ENCODE results near the gene BRME1.

BRME1 gene

GRCh38 chr19:13892870-13893269, 13.0 kb downstream of the BRME1 start:
- no peak for DNase-seq (ENCODE audit: insufficient read length, low spot score)
- no peak for FAIRE-seq

GRCh38 chr19:13890136-13890535, 15.8 kb downstream of the BRME1 start:
- DNase-seq (ENCODE audit: insufficient read length, low spot score) = no peak
- FAIRE-seq = no peak

GRCh38 chr19:13888281-13888680, 17.6 kb downstream of the BRME1 start:
- FAIRE-seq = no peak

GRCh38 chr19:13887517-13887916, 18.4 kb downstream of the BRME1 start:
- no peak for DNase-seq (ENCODE audit: insufficient read length, low spot score)
- no peak for FAIRE-seq

More at GRCh38 chr19:13888281-13888680, 17.6 kb downstream of the BRME1 start:
- DNase-seq (ENCODE audit: insufficient read length, low spot score) = no peak

- no peak for DNase-seq (ENCODE audit: insufficient read length, low spot score)
- FAIRE-seq = no peak
These were observed 18.9 kb downstream of the BRME1 start for GRCh38 chr19:13887018-13887436.

GRCh38 chr19:13885826-13886365, 20.0 kb downstream of the BRME1 start:
- FAIRE-seq = no peak
- no peak for DNase-seq (ENCODE audit: insufficient read length, low spot score)

GRCh38 chr19:13884726-13885591, 21.0 kb downstream of the BRME1 start:
- FAIRE-seq (no peak), DNase-seq (ENCODE audit: insufficient read length, low spot score) (no peak)

GRCh38 chr19:13883516-13884064, 22.3 kb downstream of the BRME1 start:
- DNase-seq (ENCODE audit: insufficient read length, low spot score) (no peak), FAIRE-seq (no peak)

- DNase-seq (ENCODE audit: insufficient read length, low spot score) = no peak
- no peak for FAIRE-seq
These were observed 23.1 kb downstream of the BRME1 start for GRCh38 chr19:13882836-13883235.

- FAIRE-seq = no peak
These were observed 23.5 kb downstream of the BRME1 start for GRCh38 chr19:13882419-13882795.

GRCh38 chr19:13881692-13882418, 24.1 kb downstream of the BRME1 start:
- DNase-seq (ENCODE audit: insufficient read length, low spot score) = no peak
- FAIRE-seq = no peak

More at GRCh38 chr19:13882419-13882795, 23.5 kb downstream of the BRME1 start:
- DNase-seq (ENCODE audit: insufficient read length, low spot score) = no peak

GRCh38 chr19:13881251-13881691, 24.6 kb downstream of the BRME1 start:
- FAIRE-seq (no peak), DNase-seq (ENCODE audit: insufficient read length, low spot score) (no peak)

GRCh38 chr19:13880059-13881043, 25.6 kb downstream of the BRME1 start:
- DNase-seq (ENCODE audit: insufficient read length, low spot score) (peak; percentile 98), FAIRE-seq (peak; percentile 90)

- FAIRE-seq (no peak), DNase-seq (ENCODE audit: insufficient read length, low spot score) (no peak)
These were observed 28.6 kb downstream of the BRME1 start for GRCh38 chr19:13877303-13877702.

GRCh38 chr19:13876834-13877233, 29.1 kb downstream of the BRME1 start, which contains the start of gene NANOS3:
NANOS3 (plus strand) TSS chr19:13877134; CDS start chr19:13877249, 115 bp downstream.
- no peak for FAIRE-seq
- DNase-seq (ENCODE audit: insufficient read length, low spot score) = no peak

- FAIRE-seq = no peak
These were observed 30.1 kb downstream of the BRME1 start for GRCh38 chr19:13875824-13876223.

GRCh38 chr19:13873834-13874515, 31.9 kb downstream of the BRME1 start:
- no peak for FAIRE-seq
- no peak for DNase-seq (ENCODE audit: insufficient read length, low spot score)

More at GRCh38 chr19:13875824-13876223, 30.1 kb downstream of the BRME1 start:
- DNase-seq (ENCODE audit: insufficient read length, low spot score) = no peak

GRCh38 chr19:13872695-13873389, 33.1 kb downstream of the BRME1 start:
- FAIRE-seq (no peak), DNase-seq (ENCODE audit: insufficient read length, low spot score) (no peak)

- DNase-seq (ENCODE audit: insufficient read length, low spot score) = no peak
- FAIRE-seq = no peak
These were observed 33.6 kb downstream of the BRME1 start for GRCh38 chr19:13872339-13872694.

Data from HTR-8/SVneo (cell line).